Activated T-helper 17 cell treated with anti-CD3 and anti-CD28 coated beads, Interleukin-2, amount 50 U/mL, for 72 hours (primary cell): ENCODE measurements around the gene CRKL. TPM values are rescaled to one million over a fixed set of nuclear protein-coding genes. Genes with fewer than 3 reads are reported as not detected.
A peak's percentile ranks its signal among the peaks of the same experiment; 100 is the strongest.

Source experiments
- ATAC-seq: fragments of 150-1000 bp; cut with Tn5 transposase; replicated peaks from 2 replicates; pipeline ENCODE4 v1.10.0; 2021; ENCODE audit warnings: mild to moderate bottlenecking, moderate library complexity
- H3K27ac Mint-ChIP-seq: one replicate; pipeline ENCODE4 v1.8.0; 2022; ENCODE audit warnings: mixed read lengths
- H3K27me3 Mint-ChIP-seq: one replicate; pipeline ENCODE4 v1.8.0; 2022; ENCODE audit warnings: mixed read lengths
- H3K36me3 Mint-ChIP-seq: one replicate; pipeline ENCODE4 v1.8.0; 2022; ENCODE audit warnings: low read depth, mild to moderate bottlenecking, mixed read lengths
- H3K4me1 Mint-ChIP-seq: one replicate; pipeline ENCODE4 v1.8.0; 2022; ENCODE audit warnings: mixed read lengths
- H3K4me3 Mint-ChIP-seq: one replicate; pipeline ENCODE4 v1.8.0; 2022; ENCODE audit warnings: mild to moderate bottlenecking, mixed read lengths
- H3K9me3 Mint-ChIP-seq: one replicate; pipeline ENCODE4 v1.8.0; 2022; ENCODE audit warnings: mixed read lengths
- total RNA-seq, 2 donors: library from RNA; stranded (reverse); gene quantifications; one replicate each; pipeline ENCODE4 v1.2.3, GENCODE V29; 2022

CRKL gene, protein sequence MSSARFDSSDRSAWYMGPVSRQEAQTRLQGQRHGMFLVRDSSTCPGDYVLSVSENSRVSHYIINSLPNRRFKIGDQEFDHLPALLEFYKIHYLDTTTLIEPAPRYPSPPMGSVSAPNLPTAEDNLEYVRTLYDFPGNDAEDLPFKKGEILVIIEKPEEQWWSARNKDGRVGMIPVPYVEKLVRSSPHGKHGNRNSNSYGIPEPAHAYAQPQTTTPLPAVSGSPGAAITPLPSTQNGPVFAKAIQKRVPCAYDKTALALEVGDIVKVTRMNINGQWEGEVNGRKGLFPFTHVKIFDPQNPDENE
- 100 to 1,000 TPM in 1 of 2 donors, 10 to 100 TPM in 1; 88.5 to 145 TPM for total RNA-seq

DNA sequence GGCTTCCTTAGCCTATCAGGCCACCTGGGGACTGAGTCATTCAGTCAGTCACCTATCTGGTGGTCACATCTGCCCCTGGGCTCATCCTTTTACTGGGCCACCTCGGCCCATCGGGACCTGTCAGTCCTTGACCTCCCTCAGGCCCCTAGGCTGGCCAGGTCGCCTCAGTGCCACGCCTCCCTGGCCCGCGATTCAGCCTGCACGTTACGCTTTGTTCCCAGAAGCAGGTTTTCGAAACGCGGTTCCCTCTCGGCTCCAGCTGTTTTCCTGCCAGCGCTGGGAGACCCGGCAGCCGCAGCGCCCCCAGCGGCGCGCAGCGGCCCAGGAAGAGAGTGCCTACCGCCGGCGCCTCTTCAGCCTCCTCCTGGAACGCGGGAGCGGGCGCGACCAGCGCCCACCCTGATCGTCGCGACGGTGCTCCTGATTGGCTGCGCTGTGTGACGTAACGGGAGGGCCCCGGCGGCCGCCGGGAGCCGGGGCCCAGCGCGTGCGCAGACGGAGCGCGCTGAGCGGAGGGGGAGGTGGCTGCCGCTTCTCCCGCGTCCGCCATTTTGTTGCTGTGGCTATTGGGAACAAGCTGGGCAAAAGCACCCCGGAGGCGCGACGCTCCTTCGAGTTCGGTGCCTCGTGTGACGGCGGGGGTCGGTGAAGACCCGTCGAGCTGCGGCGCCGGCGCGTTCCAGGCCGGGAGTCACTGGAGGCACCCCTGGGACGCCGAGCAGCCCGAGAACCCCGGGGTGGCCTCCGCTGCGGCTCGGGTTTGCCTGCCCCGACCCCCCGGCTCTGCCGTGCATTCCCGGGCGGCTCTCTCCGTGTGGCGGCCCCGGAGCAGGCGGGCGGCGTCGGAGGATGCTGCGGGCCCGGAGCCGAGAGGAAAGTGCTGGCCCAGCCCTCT, at the start of gene CRKL:
Gene CRKL, plus strand, starts transcription at position 492 of the 895 bp plus-strand sequence. CDS start 528 bp downstream, outside the sequence.
- H3K27ac Mint-ChIP-seq, result peak within 1 kb of the TSS; percentile 94
- no peaks in the 10 kb centered on the region for H3K27me3 Mint-ChIP-seq
- H3K4me1 Mint-ChIP-seq, result peaks cover 21% of the 10 kb centered on the region
- H3K9me3 Mint-ChIP-seq, result no peaks in the 10 kb centered on the region
- H3K4me3 Mint-ChIP-seq, result peak within 1 kb of the TSS; percentile 82
- ATAC-seq, result peak; percentile 96
- H3K36me3 Mint-ChIP-seq, result peaks cover 45% of the 10 kb centered on the region

DNA sequence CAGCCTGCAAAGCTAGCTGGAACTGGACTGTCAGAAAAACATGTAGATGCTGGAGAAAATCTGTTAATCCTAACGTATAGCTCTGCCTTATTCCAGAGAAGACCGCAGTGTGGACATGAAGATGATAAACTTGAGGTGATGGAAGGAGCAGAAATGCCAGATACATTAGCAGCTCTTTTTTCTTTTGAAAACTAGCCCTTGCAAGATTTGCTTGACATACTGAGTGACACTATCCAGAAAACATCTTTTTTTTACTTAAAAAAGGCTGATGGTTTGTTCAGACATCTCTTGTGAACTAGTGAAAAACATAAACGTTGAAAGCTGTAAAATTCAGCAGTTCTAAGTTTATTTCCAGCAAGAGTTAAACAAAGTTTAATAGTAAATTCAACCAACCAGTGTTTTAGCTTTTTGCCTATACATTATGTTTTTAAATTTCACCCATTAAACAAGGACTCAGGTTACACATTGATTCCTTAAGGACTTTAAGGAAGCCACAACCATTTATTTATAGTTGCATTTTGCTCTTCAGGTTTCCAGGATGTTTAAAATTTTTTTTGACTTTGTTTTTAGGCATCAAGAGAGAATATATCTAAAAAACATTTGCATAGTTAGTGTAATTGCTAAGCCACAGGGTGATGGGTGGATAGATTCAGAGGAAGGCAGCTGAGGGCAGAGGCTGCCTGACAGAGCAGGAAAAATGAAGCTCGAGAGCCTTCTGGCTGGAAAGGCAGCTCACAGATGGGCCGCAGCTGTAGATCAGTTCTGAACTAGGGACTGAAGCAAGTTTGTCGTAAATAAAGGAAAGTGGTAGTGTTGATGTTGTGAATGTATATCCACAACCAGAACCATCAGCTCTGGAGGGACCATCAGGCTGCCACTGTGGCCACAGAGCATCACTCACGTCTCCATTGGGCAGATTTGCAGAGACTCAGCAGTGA, 48.9 kb upstream of the CRKL start:
- Mint-ChIP-seq H3K9me3 (no peaks in the 10 kb centered on the region), H3K4me3 (peak overlapping the region; percentile 66), H3K27me3 (no peaks in the 10 kb centered on the region), H3K4me1 (peaks cover 17% of the 10 kb centered on the region), H3K36me3 (peaks cover 33% of the 10 kb centered on the region), H3K27ac (peak overlapping the region; percentile 82)
- no peak for ATAC-seq

DNA sequence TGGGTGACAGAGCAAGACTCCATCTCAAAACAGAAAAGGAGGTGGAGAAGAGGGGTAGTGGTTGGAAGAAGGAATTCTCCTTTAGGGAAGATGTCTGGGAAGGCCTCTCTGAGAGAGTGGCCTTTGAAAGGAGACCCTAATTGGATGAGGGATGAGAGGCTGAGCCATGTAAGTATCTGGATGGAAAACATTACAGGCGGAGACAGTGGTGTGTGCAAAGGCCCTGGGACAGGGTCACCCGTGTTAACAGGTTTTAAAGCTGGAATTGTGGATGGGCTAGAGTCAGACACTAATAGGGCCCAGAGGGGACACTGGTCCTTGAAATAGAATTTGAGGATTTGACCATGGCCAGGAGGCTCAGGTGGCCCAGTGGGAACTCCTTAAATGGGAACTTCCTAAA, 48.0 kb upstream of the CRKL start:
- Mint-ChIP-seq H3K36me3 (peaks cover 30% of the 10 kb centered on the region), H3K27me3 (no peaks in the 10 kb centered on the region), H3K4me1 (peaks cover 16% of the 10 kb centered on the region), H3K27ac (no peak overlapping the region), H3K4me3 (no peak overlapping the region), H3K9me3 (no peaks in the 10 kb centered on the region)
- no peak for ATAC-seq

DNA sequence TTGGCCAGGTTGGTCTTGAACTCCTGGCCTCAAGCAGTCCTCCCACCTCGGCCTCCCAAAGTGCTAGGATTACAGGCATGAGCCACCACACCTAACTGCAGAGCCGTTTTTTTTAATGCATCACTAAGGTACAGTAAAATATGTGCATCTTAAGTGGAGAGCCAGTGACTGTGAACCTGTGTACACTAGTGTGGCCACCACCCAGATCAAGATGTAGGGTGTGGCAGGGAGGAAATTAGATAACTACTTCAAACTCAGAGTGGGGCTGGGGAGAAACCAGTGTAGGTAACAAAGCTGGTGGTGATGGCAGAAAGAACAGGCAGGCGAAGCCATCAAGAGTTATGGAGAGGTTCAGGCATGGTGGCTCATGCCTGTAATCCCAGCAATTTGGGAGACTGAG, 44.0 kb upstream of the CRKL start:
- no peak overlapping the region for H3K27ac Mint-ChIP-seq
- no peaks in the 10 kb centered on the region for H3K9me3 Mint-ChIP-seq

DNA sequence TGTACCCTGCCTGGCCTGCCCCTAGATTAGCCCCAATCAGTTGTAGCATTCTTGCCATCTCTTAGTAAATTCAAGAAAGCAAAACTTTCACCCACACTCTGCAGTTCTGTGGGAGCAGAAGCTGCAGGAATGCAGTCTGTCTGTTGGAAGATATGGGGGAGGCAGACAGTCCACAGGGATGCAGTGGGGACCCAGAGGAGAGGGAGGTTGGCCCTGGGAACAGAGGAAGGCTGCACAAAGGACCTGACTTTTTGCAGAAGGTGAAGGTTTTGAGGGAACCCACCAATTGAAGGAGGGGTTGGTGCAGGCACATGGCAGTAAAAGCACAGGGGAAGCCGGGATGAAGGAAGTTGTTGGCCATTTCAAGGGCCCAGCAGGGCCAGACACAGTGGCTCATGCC, 41.9 kb upstream of the CRKL start:
- peaks cover 68% of the 10 kb centered on the region for H3K36me3 Mint-ChIP-seq
- H3K27ac Mint-ChIP-seq, result no peak overlapping the region
- H3K9me3 Mint-ChIP-seq, result no peaks in the 10 kb centered on the region
- no peak overlapping the region for H3K4me3 Mint-ChIP-seq
- H3K4me1 Mint-ChIP-seq, result no peaks in the 10 kb centered on the region
- no peaks in the 10 kb centered on the region for H3K27me3 Mint-ChIP-seq
- ATAC-seq, result no peak

More for the DNA sequence above, 44.0 kb upstream of the CRKL start:
- no peaks in the 10 kb centered on the region for H3K4me1 Mint-ChIP-seq
- no peaks in the 10 kb centered on the region for H3K27me3 Mint-ChIP-seq
- ATAC-seq, result no peak
- H3K36me3 Mint-ChIP-seq, result peaks cover 62% of the 10 kb centered on the region
- no peak overlapping the region for H3K4me3 Mint-ChIP-seq

DNA sequence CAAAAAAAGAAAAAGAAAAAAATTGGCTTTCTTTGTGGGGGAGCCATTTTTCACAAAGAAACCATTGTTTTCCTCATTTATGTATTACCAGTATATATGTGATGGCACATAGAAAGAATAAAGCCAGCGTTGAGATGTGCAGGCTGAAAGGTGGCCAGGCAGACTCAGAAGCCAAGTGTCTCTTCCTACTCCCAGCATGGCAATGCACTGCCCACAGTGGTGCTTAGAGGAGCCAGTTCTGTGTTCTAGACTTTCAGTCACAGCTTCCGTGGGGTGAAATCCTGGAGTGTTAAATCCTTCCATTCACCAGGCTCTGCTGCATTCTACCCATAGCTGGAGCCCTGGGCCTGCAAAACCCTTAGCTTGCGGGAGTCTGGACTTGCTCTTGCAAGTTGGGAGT, 39.5 kb upstream of the CRKL start:
- Mint-ChIP-seq H3K27ac (no peak overlapping the region), H3K36me3 (peaks cover 71% of the 10 kb centered on the region), H3K9me3 (no peaks in the 10 kb centered on the region), H3K4me3 (no peak overlapping the region), H3K27me3 (no peaks in the 10 kb centered on the region), H3K4me1 (no peaks in the 10 kb centered on the region)
- ATAC-seq, result no peak

DNA sequence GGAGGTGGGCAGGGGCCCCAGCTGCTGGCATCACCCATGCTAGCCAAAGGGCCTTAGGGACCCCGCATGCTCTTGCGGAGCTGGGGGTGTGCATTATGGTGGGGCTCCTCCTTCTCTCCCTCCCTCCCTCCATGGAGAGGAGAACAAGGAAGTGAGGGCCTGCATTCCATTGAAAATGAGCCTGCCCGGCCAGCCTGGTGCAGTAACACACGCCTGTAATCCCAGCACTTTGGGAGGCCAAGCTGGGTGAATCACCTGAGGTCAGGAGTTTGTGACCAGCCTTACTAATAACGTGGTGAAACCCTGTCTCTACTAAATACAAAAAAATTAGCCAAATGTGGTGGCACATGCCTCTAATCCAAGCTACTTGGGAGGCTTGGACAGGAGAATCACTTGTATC, 36.0 kb upstream of the CRKL start:
- Mint-ChIP-seq H3K4me1 (no peaks in the 10 kb centered on the region), H3K36me3 (peaks cover 81% of the 10 kb centered on the region), H3K9me3 (no peaks in the 10 kb centered on the region), H3K4me3 (no peak overlapping the region), H3K27me3 (no peaks in the 10 kb centered on the region), H3K27ac (no peak overlapping the region)
- ATAC-seq, result no peak

DNA sequence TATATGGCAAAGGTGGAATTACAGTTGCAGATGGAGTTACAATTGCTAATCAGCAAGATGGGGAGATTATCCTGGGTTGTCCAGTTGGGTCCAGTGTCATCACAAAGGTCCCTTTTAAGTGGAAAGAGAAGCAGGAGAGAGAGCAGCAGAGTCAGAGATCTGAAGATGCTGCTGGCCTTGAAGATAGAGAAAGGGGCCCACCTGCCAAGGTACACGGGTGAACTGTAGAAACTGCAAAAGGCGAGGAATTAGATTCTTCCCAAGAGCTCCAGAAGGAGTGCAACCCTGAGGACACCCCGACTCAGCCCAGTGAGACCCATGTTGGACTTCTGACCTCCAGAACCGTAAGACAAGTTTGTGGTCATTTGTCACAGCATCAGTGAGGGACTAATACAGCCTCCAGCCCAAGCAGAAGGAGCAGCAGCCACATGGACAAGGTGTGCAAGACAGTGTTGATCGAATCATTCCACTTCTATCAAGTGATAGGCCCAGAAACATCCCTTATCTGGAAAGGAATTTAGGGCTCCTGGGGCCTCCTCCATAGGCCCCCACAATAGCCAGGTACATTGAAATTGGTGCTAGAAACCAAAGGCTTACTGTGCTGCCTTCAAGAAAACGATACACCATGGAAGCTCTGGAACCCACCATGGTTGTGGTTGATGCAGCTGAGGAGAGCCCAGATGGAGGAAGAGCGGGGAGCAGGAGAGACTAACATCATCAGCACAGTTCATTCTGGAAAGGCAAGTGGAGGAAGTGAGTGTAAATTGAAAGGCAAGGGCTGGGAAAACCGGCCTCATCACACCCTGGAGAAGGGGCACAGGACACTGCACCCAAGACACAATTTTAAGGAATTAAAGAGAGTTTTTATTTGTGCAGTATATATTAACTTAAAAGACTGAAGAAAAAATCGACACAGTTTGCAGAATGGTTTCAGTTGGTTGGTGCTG, 35.1 kb upstream of the CRKL start:
- Mint-ChIP-seq H3K4me1 (no peaks in the 10 kb centered on the region), H3K27me3 (no peaks in the 10 kb centered on the region), H3K4me3 (no peak overlapping the region), H3K9me3 (no peaks in the 10 kb centered on the region), H3K36me3 (peaks cover 75% of the 10 kb centered on the region), H3K27ac (peak overlapping the region; percentile 54)
- ATAC-seq, result no peak

DNA sequence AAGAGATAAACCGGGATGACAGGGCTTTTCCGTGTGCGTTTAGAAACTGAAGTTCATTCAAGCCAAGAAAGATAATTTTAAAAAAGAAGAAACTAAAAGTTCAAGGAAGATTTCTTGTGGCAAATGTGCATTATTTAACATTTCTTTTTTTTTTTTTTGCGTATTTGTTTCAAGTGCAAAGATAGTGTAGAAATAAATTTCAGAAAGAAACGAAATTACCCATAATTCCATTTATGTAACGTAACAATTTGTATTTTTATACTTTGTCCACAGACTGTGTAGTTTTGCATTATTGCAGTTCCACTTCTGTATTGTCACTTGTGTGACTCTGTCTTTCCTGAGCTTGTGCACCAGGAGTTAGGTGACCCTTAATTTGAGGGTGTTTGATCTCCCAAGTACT, 34.4 kb upstream of the CRKL start:
- no peak overlapping the region for H3K4me3 Mint-ChIP-seq
- no peaks in the 10 kb centered on the region for H3K9me3 Mint-ChIP-seq
- H3K4me1 Mint-ChIP-seq, result no peaks in the 10 kb centered on the region
- H3K27me3 Mint-ChIP-seq, result no peaks in the 10 kb centered on the region
- peak overlapping the region; percentile 16 for H3K27ac Mint-ChIP-seq
- peaks cover 75% of the 10 kb centered on the region for H3K36me3 Mint-ChIP-seq
- ATAC-seq, result no peak

DNA sequence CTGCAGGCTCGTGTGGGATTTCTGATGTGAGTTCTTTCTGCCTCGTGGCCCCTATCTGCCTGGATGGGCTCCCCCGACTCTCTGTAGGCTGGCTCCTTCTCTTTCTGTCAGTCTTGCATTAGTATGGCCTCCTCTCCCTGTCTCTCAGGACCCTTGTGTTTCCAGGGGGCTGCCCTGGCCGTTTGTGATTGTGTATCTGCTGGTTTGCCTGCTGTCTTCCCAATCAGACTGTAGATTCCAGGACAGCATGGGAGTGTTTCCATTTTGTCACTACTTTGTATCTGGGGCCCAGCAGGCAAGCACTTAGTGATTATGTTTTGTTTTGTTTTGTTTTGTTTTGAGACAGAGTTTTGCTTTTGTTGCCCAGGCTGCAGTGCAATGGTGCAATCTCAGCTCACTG, 32.8 kb upstream of the CRKL start:
- no peak for ATAC-seq
- Mint-ChIP-seq H3K9me3 (no peaks in the 10 kb centered on the region), H3K4me1 (no peaks in the 10 kb centered on the region), H3K4me3 (no peak overlapping the region), H3K27me3 (no peaks in the 10 kb centered on the region), H3K36me3 (peaks cover 83% of the 10 kb centered on the region), H3K27ac (no peak overlapping the region)

DNA sequence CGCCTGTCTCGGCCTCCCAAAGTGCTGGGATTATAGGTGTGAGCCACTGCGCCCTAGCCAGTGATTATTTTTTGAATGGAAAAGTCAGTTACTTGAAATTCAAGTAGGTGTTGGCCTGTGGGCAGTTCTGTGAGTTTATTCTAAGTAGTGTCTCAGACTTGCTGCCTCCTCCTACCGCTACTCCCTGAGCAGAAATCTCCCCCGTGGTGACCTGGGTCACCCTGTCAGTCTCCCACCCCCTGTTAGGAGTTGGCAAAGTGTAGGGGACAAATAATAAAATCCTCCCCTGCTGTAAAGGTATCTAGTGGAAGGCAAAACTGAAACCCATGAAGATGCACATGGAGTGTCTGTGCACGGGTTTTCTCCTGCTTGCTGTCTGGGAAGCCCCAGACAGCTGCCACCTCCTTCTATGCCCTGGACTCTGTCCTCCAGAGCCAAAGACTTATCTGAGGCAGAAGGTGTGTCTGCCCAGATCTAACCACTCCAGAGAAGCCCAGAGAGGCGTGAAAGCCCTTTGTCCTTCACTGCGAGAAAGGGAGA, 32.1 kb upstream of the CRKL start:
- H3K4me3 Mint-ChIP-seq, result no peak overlapping the region
- no peaks in the 10 kb centered on the region for H3K4me1 Mint-ChIP-seq
- H3K9me3 Mint-ChIP-seq, result no peaks in the 10 kb centered on the region
- H3K27ac Mint-ChIP-seq, result peak overlapping the region; percentile 31
- no peaks in the 10 kb centered on the region for H3K27me3 Mint-ChIP-seq
- peaks cover 87% of the 10 kb centered on the region for H3K36me3 Mint-ChIP-seq
- no peak for ATAC-seq

DNA sequence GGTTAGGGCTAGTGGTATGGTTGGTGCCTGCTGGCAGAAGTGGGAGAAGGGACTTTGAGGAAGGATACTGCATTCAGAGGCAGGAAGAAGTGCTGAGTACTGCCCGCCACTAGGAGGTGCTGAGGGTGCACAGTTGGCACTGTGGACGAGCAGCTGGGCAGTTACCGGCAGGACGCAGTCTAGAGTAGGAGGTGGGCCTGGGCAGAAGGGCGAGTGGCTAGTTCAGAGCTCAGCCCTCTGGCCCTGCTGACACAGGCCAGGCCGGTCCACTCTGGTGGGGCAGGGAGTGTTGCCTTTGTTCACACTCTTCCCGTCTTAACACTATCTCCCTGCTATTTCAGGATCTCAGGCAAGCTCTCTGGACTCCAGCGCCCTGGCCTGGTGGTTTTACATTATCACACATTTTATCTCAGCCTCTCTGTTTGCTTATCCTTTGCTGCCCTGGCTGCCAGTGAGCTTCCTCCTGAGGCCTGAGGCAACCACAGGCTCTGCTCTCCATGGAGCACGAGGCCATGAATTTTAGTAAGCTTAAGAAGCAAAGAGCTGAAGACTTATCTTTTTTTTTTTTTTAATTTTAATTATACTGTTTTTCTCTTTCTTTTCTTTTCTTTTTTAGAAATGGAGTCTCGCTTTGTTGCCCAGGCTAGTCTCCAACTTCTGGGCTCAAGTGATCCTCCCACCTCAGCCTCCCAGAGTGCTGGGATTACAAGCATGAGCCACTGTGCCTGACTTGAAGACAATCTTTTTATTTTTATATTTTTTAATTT, 31.5 kb upstream of the CRKL start:
- peak overlapping the region; percentile 31 for H3K27ac Mint-ChIP-seq

More for the DNA sequence above, 31.5 kb upstream of the CRKL start:
- ATAC-seq, result peak; percentile 89
- H3K4me1 Mint-ChIP-seq, result no peaks in the 10 kb centered on the region
- no peaks in the 10 kb centered on the region for H3K9me3 Mint-ChIP-seq
- peaks cover 82% of the 10 kb centered on the region for H3K36me3 Mint-ChIP-seq
- no peak overlapping the region for H3K4me3 Mint-ChIP-seq
- no peaks in the 10 kb centered on the region for H3K27me3 Mint-ChIP-seq
